Panc1 (cell line): ENCODE results near the gene NLRP1. TPM values are rescaled to one million over a fixed set of nuclear protein-coding genes. Genes with fewer than 3 reads are reported as not detected.
A peak's percentile ranks its signal among the peaks of the same experiment; 100 is the strongest.

Experiments
- ATAC-seq: fragments of 200-7000 bp; cut with Tn5 transposase; 2 replicates; pipeline ENCODE4 v1.9.1; 2020; ENCODE audit warnings: mild to moderate bottlenecking, moderate library complexity
- BruUV-seq: library from RNA; stranded (reverse); fragments of 400-500 nt; replicated peaks from 2 replicates; lab custom pipeline; 2021; lab: Mats Ljungman, UMichigan
- CTCF ChIA-PET: fragments of 300-600 bp; sonication (Branson Sonifier 250); formaldehyde crosslinking; loops from one replicate; lab custom pipeline; 2022; ENCODE audit warnings: antibody characterized with exemption; lab: Charles Lee
- POLR2A ChIA-PET: fragments of 300-600 bp; sonication (Branson Sonifier 250); formaldehyde crosslinking; loops from one replicate; lab custom pipeline; 2022; ENCODE audit warnings: antibody characterized with exemption; lab: Charles Lee
- DNase-seq: peaks from one replicate; pipeline ENCODE4 v3.0.0-alpha.2; 2010; ENCODE audit warnings: low read depth, low spot score
- H3K27ac ChIP-seq: 2 replicates; pipeline ENCODE4 v1.5.1; 2011; ENCODE audit warnings: mild to moderate bottlenecking, low read length, inconsistent platforms
- H3K27me3 ChIP-seq: fragments of 200-500 bp; sonication (Bioruptor generic); 2 replicates; pipeline ENCODE4 v1.6.0; 2014; ENCODE audit warnings: low read length, inconsistent platforms; ENCODE audit not compliant: control insufficient read depth, insufficient read depth
- H3K36me3 ChIP-seq: fragments of 200-500 bp; sonication (Bioruptor generic); 2 replicates; pipeline ENCODE4 v1.5.1; 2014; ENCODE audit warnings: inconsistent platforms, mild to moderate bottlenecking, low read length, moderate library complexity; ENCODE audit not compliant: control insufficient read depth, insufficient read depth
- H3K4me1 ChIP-seq: 2 replicates; pipeline ENCODE4 v1.5.1; 2011; ENCODE audit warnings: inconsistent platforms, mild to moderate bottlenecking, low read length, moderate library complexity; ENCODE audit not compliant: control insufficient read depth, insufficient read depth
- H3K4me3 ChIP-seq, 2 experiments: 2 replicates each; pipeline ENCODE4 v1.5.1; 2011 to 2012; ENCODE audit warnings: low read depth in 2 of 2, low read length in 2 of 2, mild to moderate bottlenecking in 2 of 2, inconsistent platforms in 1 of 2, moderate library complexity in 1 of 2
- H3K9me3 ChIP-seq: fragments of 200-500 bp; sonication (Bioruptor generic); 2 replicates; pipeline ENCODE4 v1.5.1; 2014; ENCODE audit warnings: low read depth, mild to moderate bottlenecking, inconsistent platforms, low read length, moderate library complexity; ENCODE audit not compliant: control insufficient read depth, insufficient read depth
- POLR2AphosphoS5 ChIP-seq: IDR thresholded peaks from 2 replicates; pipeline ENCODE4 v1.6.1; 2012; ENCODE audit warnings: mild to moderate bottlenecking, low read depth, low read length, moderate library complexity
- SIN3A ChIP-seq: IDR thresholded peaks from 2 replicates; pipeline ENCODE4 v1.6.1; 2012; ENCODE audit warnings: low read depth, mild to moderate bottlenecking, low read length, moderate library complexity, borderline replicate concordance; ENCODE audit not compliant: insufficient read depth
- TCF7L2 ChIP-seq: IDR thresholded peaks from 2 replicates; pipeline ENCODE4 v1.6.1; 2011; ENCODE audit warnings: mild to moderate bottlenecking, low read depth, low read length, inconsistent platforms
- in situ Hi-C: cut with HindIII; loops from 2 replicates; pipeline ENCODE4 v1.10.0; 2016; ENCODE audit warnings: low sequenced_read_pairs, low pct_unique_long_range_greater_than_20kb
- intact Hi-C: fragments of 100-400 bp; cut with micrococcal nuclease; formaldehyde crosslinking; loops from one replicate; pipeline ENCODE4 v1.10.0; 2022; ENCODE audit not compliant: unreplicated experiment
- total RNA-seq: library from RNA; stranded (reverse); gene quantifications from one replicate; pipeline ENCODE4 v1.2.1, GENCODE V29; 2021; ENCODE audit not compliant: unreplicated experiment
- TF ChIP-seq, protein P1 (sequence below), 2 experiments: IDR thresholded peaks; 2 replicates each; pipeline ENCODE4 v1.6.1; 2011 to 2012; ENCODE audit warnings: low read depth in 2 of 2, control low read depth in 1 of 2, low read length in 1 of 2, mild to moderate bottlenecking in 1 of 2, moderate library complexity in 1 of 2; ENCODE audit not compliant: insufficient read depth in 1 of 2
- TF ChIP-seq, protein P2 (sequence below): fragments of 450-650 bp; IDR thresholded peaks from 2 replicates; pipeline ENCODE4 v1.5.1; 2017; ENCODE audit warnings: mild to moderate bottlenecking

NLRP1 gene
- total RNA-seq, 1 experiment from 2014 or later, result 0.57 TPM

DNA sequence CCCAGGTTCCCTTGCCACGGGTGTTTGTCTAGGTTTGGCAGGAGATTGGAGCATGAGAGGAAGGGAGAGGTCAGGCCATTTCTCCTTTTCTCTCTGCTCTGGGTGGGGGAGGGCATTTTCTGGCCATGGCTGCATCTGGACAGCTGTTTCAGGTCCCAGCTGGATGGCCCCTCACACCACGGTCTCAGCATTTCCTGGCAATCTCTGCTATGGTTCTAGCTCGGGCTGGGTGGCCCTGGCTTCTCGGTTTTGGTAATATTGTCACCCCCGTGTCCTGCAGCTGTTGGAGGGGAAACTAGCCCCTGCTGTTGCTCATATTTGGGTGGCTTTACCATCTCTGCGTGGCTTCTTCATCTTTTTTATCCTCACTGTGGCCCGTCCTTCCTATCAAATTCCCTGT, 11.5 kb upstream of the NLRP1 start:
- DNase-seq, result no peak
- Histone ChIP-seq H3K27me3 (peaks cover 13% of the 10 kb centered on the region), H3K27ac (no peak overlapping the region), H3K36me3 (no peaks in the 10 kb centered on the region), H3K9me3 (no peaks in the 10 kb centered on the region), H3K4me3 (no peak overlapping the region), H3K4me1 (no peaks in the 10 kb centered on the region)
- ChIA-PET POLR2A (no interaction called here), CTCF (no interaction called here)
- in situ Hi-C loops, result no loop called here
- ATAC-seq, result no peak
- intact Hi-C loops, result no loop called here
- TF ChIP-seq POLR2AphosphoS5 (no peak), SIN3A (no peak), TCF7L2 (no peak)
- TF ChIP-seq, protein P1, sequence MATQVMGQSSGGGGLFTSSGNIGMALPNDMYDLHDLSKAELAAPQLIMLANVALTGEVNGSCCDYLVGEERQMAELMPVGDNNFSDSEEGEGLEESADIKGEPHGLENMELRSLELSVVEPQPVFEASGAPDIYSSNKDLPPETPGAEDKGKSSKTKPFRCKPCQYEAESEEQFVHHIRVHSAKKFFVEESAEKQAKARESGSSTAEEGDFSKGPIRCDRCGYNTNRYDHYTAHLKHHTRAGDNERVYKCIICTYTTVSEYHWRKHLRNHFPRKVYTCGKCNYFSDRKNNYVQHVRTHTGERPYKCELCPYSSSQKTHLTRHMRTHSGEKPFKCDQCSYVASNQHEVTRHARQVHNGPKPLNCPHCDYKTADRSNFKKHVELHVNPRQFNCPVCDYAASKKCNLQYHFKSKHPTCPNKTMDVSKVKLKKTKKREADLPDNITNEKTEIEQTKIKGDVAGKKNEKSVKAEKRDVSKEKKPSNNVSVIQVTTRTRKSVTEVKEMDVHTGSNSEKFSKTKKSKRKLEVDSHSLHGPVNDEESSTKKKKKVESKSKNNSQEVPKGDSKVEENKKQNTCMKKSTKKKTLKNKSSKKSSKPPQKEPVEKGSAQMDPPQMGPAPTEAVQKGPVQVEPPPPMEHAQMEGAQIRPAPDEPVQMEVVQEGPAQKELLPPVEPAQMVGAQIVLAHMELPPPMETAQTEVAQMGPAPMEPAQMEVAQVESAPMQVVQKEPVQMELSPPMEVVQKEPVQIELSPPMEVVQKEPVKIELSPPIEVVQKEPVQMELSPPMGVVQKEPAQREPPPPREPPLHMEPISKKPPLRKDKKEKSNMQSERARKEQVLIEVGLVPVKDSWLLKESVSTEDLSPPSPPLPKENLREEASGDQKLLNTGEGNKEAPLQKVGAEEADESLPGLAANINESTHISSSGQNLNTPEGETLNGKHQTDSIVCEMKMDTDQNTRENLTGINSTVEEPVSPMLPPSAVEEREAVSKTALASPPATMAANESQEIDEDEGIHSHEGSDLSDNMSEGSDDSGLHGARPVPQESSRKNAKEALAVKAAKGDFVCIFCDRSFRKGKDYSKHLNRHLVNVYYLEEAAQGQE (IDR thresholded peaks at IDR 0.05; ENCODE audit: insufficient read depth in 1 of 2, low read depth in 2 of 2, low read length in 1 of 2), result no peak
- no TSS peak for BruUV-seq

DNA sequence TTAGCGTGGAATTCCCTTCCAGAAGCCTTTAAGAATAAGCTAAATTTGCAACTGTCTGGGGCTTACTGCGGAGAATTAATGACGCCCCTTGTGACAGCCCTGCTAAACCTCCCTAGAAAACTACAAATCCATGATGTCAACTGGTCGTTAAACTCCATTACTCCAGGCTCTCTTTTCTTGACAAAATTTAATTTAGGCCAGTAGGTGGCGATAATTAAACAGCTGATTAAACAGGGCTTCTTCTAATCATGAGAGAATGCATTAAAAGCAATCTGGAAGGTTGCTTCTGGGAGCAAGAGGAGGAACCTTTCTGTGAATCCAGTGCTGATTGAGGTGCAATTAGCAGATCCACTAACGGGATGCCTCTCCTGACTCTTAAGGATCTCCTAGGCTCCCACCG, 8.1 kb upstream of the NLRP1 start:
- Histone ChIP-seq H3K4me3 (no peak overlapping the region), H3K4me1 (no peaks in the 10 kb centered on the region), H3K36me3 (no peaks in the 10 kb centered on the region), H3K27ac (no peak overlapping the region), H3K9me3 (no peaks in the 10 kb centered on the region), H3K27me3 (peaks cover 2% of the 10 kb centered on the region; the same call in 1 of the 2 replicates)
- in situ Hi-C loops (no loop called here), intact Hi-C loops (no loop called here)
- CTCF ChIA-PET, result interaction anchor here (0.6 to 1.0 kb wide), 2 partner anchors 727 to 820 kb away, joined by 3 read pairs; no protein-coding TSS in a partner anchor
- DNase-seq, result no peak
- BruUV-seq, result no TSS peak
- ATAC-seq, result peak; percentile 76; the same call in 1 of the 2 replicates
- POLR2A ChIA-PET, result no interaction called here
- TF ChIP-seq, protein P2, sequence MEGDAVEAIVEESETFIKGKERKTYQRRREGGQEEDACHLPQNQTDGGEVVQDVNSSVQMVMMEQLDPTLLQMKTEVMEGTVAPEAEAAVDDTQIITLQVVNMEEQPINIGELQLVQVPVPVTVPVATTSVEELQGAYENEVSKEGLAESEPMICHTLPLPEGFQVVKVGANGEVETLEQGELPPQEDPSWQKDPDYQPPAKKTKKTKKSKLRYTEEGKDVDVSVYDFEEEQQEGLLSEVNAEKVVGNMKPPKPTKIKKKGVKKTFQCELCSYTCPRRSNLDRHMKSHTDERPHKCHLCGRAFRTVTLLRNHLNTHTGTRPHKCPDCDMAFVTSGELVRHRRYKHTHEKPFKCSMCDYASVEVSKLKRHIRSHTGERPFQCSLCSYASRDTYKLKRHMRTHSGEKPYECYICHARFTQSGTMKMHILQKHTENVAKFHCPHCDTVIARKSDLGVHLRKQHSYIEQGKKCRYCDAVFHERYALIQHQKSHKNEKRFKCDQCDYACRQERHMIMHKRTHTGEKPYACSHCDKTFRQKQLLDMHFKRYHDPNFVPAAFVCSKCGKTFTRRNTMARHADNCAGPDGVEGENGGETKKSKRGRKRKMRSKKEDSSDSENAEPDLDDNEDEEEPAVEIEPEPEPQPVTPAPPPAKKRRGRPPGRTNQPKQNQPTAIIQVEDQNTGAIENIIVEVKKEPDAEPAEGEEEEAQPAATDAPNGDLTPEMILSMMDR, result peak; percentile 73
- TF ChIP-seq POLR2AphosphoS5, result no peak

DNA sequence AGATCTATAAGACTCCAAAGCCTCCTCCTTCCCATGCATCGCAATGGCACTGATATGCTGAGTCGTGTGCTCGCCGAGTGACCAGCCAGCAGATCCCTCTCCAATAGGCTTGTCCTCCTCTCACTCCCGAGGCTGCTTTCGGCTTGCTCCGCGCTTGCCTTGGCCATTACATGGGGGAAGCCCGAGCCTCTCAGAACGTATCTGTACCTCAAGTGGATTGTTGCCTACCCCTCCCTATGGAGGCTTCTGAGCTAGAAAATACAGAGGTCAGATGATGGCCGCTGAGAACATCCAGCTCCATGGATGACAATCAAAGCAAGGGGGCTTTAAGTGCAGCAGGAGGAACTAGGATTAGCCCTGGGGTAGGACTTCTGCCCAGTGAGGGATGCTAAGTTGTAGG, 7.7 kb upstream of the NLRP1 start:
- no TSS peak for BruUV-seq
- no peaks in the 10 kb centered on the region for H3K4me1 ChIP-seq
- peaks cover 2% of the 10 kb centered on the region; the same call in 1 of the 2 replicates for H3K27me3 ChIP-seq
- in situ Hi-C loops (no loop called here), intact Hi-C loops (no loop called here)
- no peaks in the 10 kb centered on the region for H3K9me3 ChIP-seq
- ATAC-seq (peak; percentile 65), DNase-seq (no peak)
- H3K4me3 ChIP-seq, result no peak overlapping the region
- no peak for TF ChIP-seq SIN3A
- no peak for TF ChIP-seq TCF7L2
- TF ChIP-seq, protein P1 (IDR thresholded peaks at IDR 0.05; ENCODE audit: insufficient read depth in 1 of 2, low read depth in 2 of 2, low read length in 1 of 2), result no peak
- TF ChIP-seq POLR2AphosphoS5, result no peak
- TF ChIP-seq, protein P2, result no peak
- H3K27ac ChIP-seq, result no peak overlapping the region
- no peaks in the 10 kb centered on the region for H3K36me3 ChIP-seq
- ChIA-PET CTCF (interaction anchor here (0.5 to 1.0 kb wide), 4 partner anchors 472 to 1191 kb away, joined by 3 to 7 read pairs (median 6); no protein-coding TSS in a partner anchor), POLR2A (no interaction called here)
